Naive B cell (primary cell): ENCODE data around the gene THRAP3. TPM values are rescaled to one million over a fixed set of nuclear protein-coding genes. Genes with fewer than 3 reads are reported as not detected.

Experiments
- ATAC-seq, 2 donors: fragments of 150-1000 bp; cut with Tn5 transposase; 2 replicates each; pipeline ENCODE4 v1.10.0; 2021; ENCODE audit warnings: low read depth in 2 of 2, mild to moderate bottlenecking in 2 of 2, moderate library complexity in 2 of 2
- DNase-seq: peaks from one replicate; pipeline ENCODE4 v3.0.0; 2022
- H3K27ac Mint-ChIP-seq, 6 donors: one replicate each; pipeline ENCODE4 v1.8.0; 2020 to 2022; ENCODE audit warnings: mild to moderate bottlenecking in 6 of 6, mixed read lengths in 6 of 6, moderate library complexity in 5 of 6, inconsistent platforms in 2 of 6
- H3K27me3 Mint-ChIP-seq, 3 donors: one replicate each; pipeline ENCODE4 v1.8.0; 2021 to 2022; ENCODE audit warnings: mixed read lengths in 3 of 3, mild to moderate bottlenecking in 1 of 3
- H3K36me3 Mint-ChIP-seq, 2 donors: one replicate each; pipeline ENCODE4 v1.8.0; 2020 to 2022; ENCODE audit warnings: mixed read lengths in 2 of 2, inconsistent platforms in 1 of 2, mild to moderate bottlenecking in 1 of 2
- H3K4me1 Mint-ChIP-seq, 3 donors: one replicate each; pipeline ENCODE4 v1.8.0; 2020 to 2022; ENCODE audit warnings: mixed read lengths in 3 of 3, inconsistent platforms in 1 of 3, mild to moderate bottlenecking in 1 of 3, moderate library complexity in 1 of 3
- H3K4me3 Mint-ChIP-seq, 8 donors: one replicate each; pipeline ENCODE4 v1.8.0; 2020 to 2022; ENCODE audit warnings: mild to moderate bottlenecking in 8 of 8, mixed read lengths in 8 of 8, moderate library complexity in 8 of 8, inconsistent platforms in 2 of 8
- H3K9me3 Mint-ChIP-seq, 7 donors: one replicate each; pipeline ENCODE4 v1.8.0; 2020 to 2022; ENCODE audit warnings: mixed read lengths in 7 of 7, mild to moderate bottlenecking in 5 of 7, inconsistent platforms in 2 of 7, moderate library complexity in 1 of 7
- polyA plus RNA-seq, 6 donors: library from polyadenylated mRNA; unstranded; fragments of 300-500 nt; fragmentation: Illumina TruSeq; gene quantifications; one replicate each; pipeline ENCODE4 v1.2.3, GENCODE V29; 2021; ENCODE audit warnings: low read depth in 6 of 6

The THRAP3 gene
- polyA plus RNA-seq, 6 donors from 2014 or later: 109 to 142 (median 131) TPM

- H3K27me3 Mint-ChIP-seq: no peaks in the 10 kb centered on the region
- H3K9me3 Mint-ChIP-seq: no peaks in the 10 kb centered on the region
- peaks cover 8 to 30% of the 10 kb centered on the region in 2 donors for H3K36me3 Mint-ChIP-seq
- no peak for ATAC-seq
- peaks cover 24 to 38% (median 31%) of the 10 kb centered on the region in 3 donors for H3K4me1 Mint-ChIP-seq
- H3K4me3 Mint-ChIP-seq: peak overlapping the region in 1 of 8 donors; percentile 33
- H3K27ac Mint-ChIP-seq: peak overlapping the region in 4 of 6 donors; percentile 53 to 94 (median 68)
- no peak for DNase-seq
Observed at GRCh38 chr1:36303244-36303643, 79.0 kb downstream of the THRAP3 start.

GRCh38 chr1:36303650-36304360 lies 79.6 kb downstream of the THRAP3 start:
- H3K4me1 Mint-ChIP-seq: peaks cover 24 to 38% (median 31%) of the 10 kb centered on the region in 3 donors
- peak overlapping the region in 5 of 8 donors; percentile 22 to 68 (median 32) for H3K4me3 Mint-ChIP-seq
- H3K9me3 Mint-ChIP-seq: no peaks in the 10 kb centered on the region
- H3K36me3 Mint-ChIP-seq: peaks cover 8 to 30% of the 10 kb centered on the region in 2 donors
- peak overlapping the region in 3 of 6 donors; percentile 67 to 94 (median 70) for H3K27ac Mint-ChIP-seq
- DNase-seq (no peak), ATAC-seq (no peak)
- H3K27me3 Mint-ChIP-seq: no peaks in the 10 kb centered on the region

- DNase-seq: peak; percentile 37
- Mint-ChIP-seq H3K27me3 (no peaks in the 10 kb centered on the region), H3K4me3 (peak overlapping the region in 2 of 8 donors; percentile 28 to 85), H3K36me3 (peaks cover 8 to 29% of the 10 kb centered on the region in 2 donors), H3K27ac (peak overlapping the region in 4 of 6 donors; percentile 66 to 88 (median 78)), H3K4me1 (peaks cover 24 to 38% (median 31%) of the 10 kb centered on the region in 3 donors), H3K9me3 (no peaks in the 10 kb centered on the region)
- no peak for ATAC-seq
Observed at GRCh38 chr1:36304521-36304920, 80.3 kb downstream of the THRAP3 start.

GRCh38 chr1:36304970-36305914 lies 81.0 kb downstream of the THRAP3 start:
- no peak for ATAC-seq
- Mint-ChIP-seq H3K27ac (peak overlapping the region; percentile 29 to 90 (median 68)), H3K36me3 (peaks cover 8 to 22% of the 10 kb centered on the region in 2 donors)

GRCh38 chr1:36305915-36306209 lies 81.6 kb downstream of the THRAP3 start:
- Mint-ChIP-seq H3K36me3 (peaks cover 4 to 16% of the 10 kb centered on the region in 2 donors), H3K27me3 (no peaks in the 10 kb centered on the region), H3K4me1 (peaks cover 20 to 38% (median 31%) of the 10 kb centered on the region in 3 donors), H3K4me3 (peak overlapping the region; percentile 77 to 98 (median 96)), H3K27ac (peak overlapping the region in 2 of 6 donors; percentile 66 to 86), H3K9me3 (no peaks in the 10 kb centered on the region)
- DNase-seq (no peak), ATAC-seq (no peak)

More at GRCh38 chr1:36304970-36305914, 81.0 kb downstream of the THRAP3 start:
- Mint-ChIP-seq H3K4me1 (peaks cover 20 to 38% (median 31%) of the 10 kb centered on the region in 3 donors), H3K27me3 (no peaks in the 10 kb centered on the region), H3K4me3 (peak overlapping the region; percentile 42 to 98 (median 96)), H3K9me3 (no peaks in the 10 kb centered on the region)
- no peak for DNase-seq

- Mint-ChIP-seq H3K36me3 (peaks cover 4 to 11% of the 10 kb centered on the region in 2 donors), H3K4me1 (peaks cover 20 to 38% (median 31%) of the 10 kb centered on the region in 3 donors), H3K27me3 (no peaks in the 10 kb centered on the region), H3K4me3 (peak within 1 kb of the TSS; percentile 85 to 98 (median 96)), H3K27ac (peak within 1 kb of the TSS; percentile 29 to 97 (median 90)), H3K9me3 (no peaks in the 10 kb centered on the region)
- DNase-seq (peak; percentile 39), ATAC-seq (peak; percentile 32 to 44)
Observed at GRCh38 chr1:36306210-36306901, 82.1 kb downstream of the THRAP3 start, which contains the start of gene SH3D21. SH3D21 (plus strand) TSS chr1:36306368; CDS start chr1:36306421, 53 bp downstream.

GRCh38 chr1:36306902-36307456 lies 82.7 kb downstream of the THRAP3 start:
- peak; percentile 97 for ATAC-seq
- DNase-seq: peak; percentile 95
- no peaks in the 10 kb centered on the region for H3K9me3 Mint-ChIP-seq

GRCh38 chr1:36307601-36308330 lies 83.5 kb downstream of the THRAP3 start:
- Mint-ChIP-seq H3K9me3 (no peaks in the 10 kb centered on the region), H3K27me3 (no peaks in the 10 kb centered on the region), H3K4me1 (peaks cover 20 to 36% (median 31%) of the 10 kb centered on the region in 3 donors), H3K4me3 (peak overlapping the region; percentile 85 to 98 (median 96)), H3K36me3 (peaks cover under 1 to 9% of the 10 kb centered on the region in 2 donors), H3K27ac (no peak overlapping the region)
- ATAC-seq (no peak), DNase-seq (no peak)

More at GRCh38 chr1:36306902-36307456, 82.7 kb downstream of the THRAP3 start:
- Mint-ChIP-seq H3K4me3 (peak overlapping the region; percentile 85 to 98 (median 96)), H3K4me1 (peaks cover 20 to 38% (median 31%) of the 10 kb centered on the region in 3 donors), H3K27ac (peak overlapping the region in 5 of 6 donors; percentile 75 to 97 (median 90)), H3K27me3 (no peaks in the 10 kb centered on the region), H3K36me3 (peaks cover 4 to 9% of the 10 kb centered on the region in 2 donors)

- Mint-ChIP-seq H3K27me3 (no peaks in the 10 kb centered on the region), H3K27ac (peak overlapping the region in 1 of 6 donors; percentile 32), H3K4me1 (peaks cover 17 to 32% (median 30%) of the 10 kb centered on the region in 3 donors), H3K36me3 (no peaks in the 10 kb centered on the region), H3K4me3 (peak overlapping the region in 1 of 8 donors; percentile 56), H3K9me3 (no peaks in the 10 kb centered on the region)
- no peak for DNase-seq
- no peak for ATAC-seq
Observed at GRCh38 chr1:36309397-36309796, 85.2 kb downstream of the THRAP3 start.

GRCh38 chr1:36320291-36320761 lies 96.1 kb downstream of the THRAP3 start:
- peak overlapping the region; percentile 54 to 92 (median 80) for H3K27ac Mint-ChIP-seq
- H3K4me3 Mint-ChIP-seq: peak overlapping the region; percentile 84 to 98 (median 94)
- DNase-seq (peak; percentile 46), ATAC-seq (peak; percentile 59)
- no peaks in the 10 kb centered on the region for H3K36me3 Mint-ChIP-seq
- H3K9me3 Mint-ChIP-seq: no peaks in the 10 kb centered on the region
- H3K27me3 Mint-ChIP-seq: peaks cover 0 to 5% (median 0%) of the 10 kb centered on the region in 3 donors
- peaks cover 23 to 34% (median 26%) of the 10 kb centered on the region in 3 donors for H3K4me1 Mint-ChIP-seq

- Mint-ChIP-seq H3K36me3 (no peaks in the 10 kb centered on the region), H3K9me3 (no peaks in the 10 kb centered on the region), H3K27ac (peak overlapping the region in 5 of 6 donors; percentile 78 to 92 (median 81)), H3K4me3 (peak overlapping the region; percentile 84 to 98 (median 94)), H3K4me1 (peaks cover 23 to 34% (median 26%) of the 10 kb centered on the region in 3 donors), H3K27me3 (peaks cover 0 to 8% (median 2%) of the 10 kb centered on the region in 3 donors)
- ATAC-seq: peak in 1 of 2 donors; percentile 4
- no peak for DNase-seq
Observed at GRCh38 chr1:36320767-36321118, 96.5 kb downstream of the THRAP3 start.
